Fibroblast of skin of abdomen (primary cell): ENCODE data around the gene MLLT6.
"Not testable (repeated sequence)": the region's sequence is repeated elsewhere in the genome, so short reads cannot be mapped to it uniquely, and the experiment has no call there.

Source experiments
- DNase-seq: peaks from one replicate; pipeline ENCODE4 v3.0.0-alpha.2; 2013

The MLLT6 gene

GRCh38 chr17:38707678-38708351 lies 2.7 kb downstream of the MLLT6 start:
- no peak for DNase-seq

GRCh38 chr17:38709104-38709820 lies 4.2 kb downstream of the MLLT6 start:
- no peak for DNase-seq

GRCh38 chr17:38709864-38710603 lies 5.0 kb downstream of the MLLT6 start:
- no peak for DNase-seq

- DNase-seq = no peak
These were observed 5.5 kb downstream of the MLLT6 start for GRCh38 chr17:38710604-38710962.

- no peak for DNase-seq
These were observed 5.9 kb downstream of the MLLT6 start for GRCh38 chr17:38710985-38711384.

- DNase-seq = no peak
These were observed 6.9 kb downstream of the MLLT6 start for GRCh38 chr17:38711792-38712571.

GRCh38 chr17:38712593-38712992 lies 7.5 kb downstream of the MLLT6 start:
- DNase-seq = no peak

- no peak for DNase-seq
These were observed 8.5 kb downstream of the MLLT6 start for GRCh38 chr17:38713456-38714075.

GRCh38 chr17:38715216-38715943 lies 10.3 kb downstream of the MLLT6 start:
- DNase-seq = no peak

- no peak for DNase-seq
These were observed 11.4 kb downstream of the MLLT6 start for GRCh38 chr17:38716368-38717005.

- no peak for DNase-seq
These were observed 12.2 kb downstream of the MLLT6 start for GRCh38 chr17:38717139-38717745.

- DNase-seq = no peak
These were observed 14.3 kb downstream of the MLLT6 start for GRCh38 chr17:38719289-38719942.

- DNase-seq = no peak
These were observed 15.0 kb downstream of the MLLT6 start for GRCh38 chr17:38719943-38720641.

GRCh38 chr17:38720941-38721340 lies 15.9 kb downstream of the MLLT6 start:
- no peak for DNase-seq

- no peak for DNase-seq
These were observed 16.7 kb downstream of the MLLT6 start for GRCh38 chr17:38721802-38722201.

- no peak for DNase-seq
These were observed 19.4 kb downstream of the MLLT6 start for GRCh38 chr17:38724337-38724988.

- DNase-seq = no peak
These were observed 20.0 kb downstream of the MLLT6 start for GRCh38 chr17:38725066-38725465.

- DNase-seq = not testable (repeated sequence)
These were observed 21.1 kb downstream of the MLLT6 start for GRCh38 chr17:38726145-38726544.

GRCh38 chr17:38727736-38728135 lies 22.7 kb downstream of the MLLT6 start:
- no peak for DNase-seq
